KOPT-K1 (cell line): ENCODE data around the gene KRT8.

ENCODE experiments used
- H3K27ac ChIP-seq: fragments of 200-600 bp; sonication (generic); 2 replicates; pipeline ENCODE4 v1.5.1; 2016; ENCODE audit warnings: antibody characterized with exemption, mild to moderate bottlenecking, low read depth, low read length; ENCODE audit not compliant: poor library complexity, severe bottlenecking
- H3K36me3 ChIP-seq: fragments of 200-600 bp; sonication (generic); 2 replicates; pipeline ENCODE4 v1.5.1; 2017; ENCODE audit warnings: antibody characterized with exemption, mild to moderate bottlenecking, low read length, moderate library complexity; ENCODE audit not compliant: insufficient read depth
- H3K9me3 ChIP-seq: fragments of 200-600 bp; sonication (generic); 2 replicates; pipeline ENCODE4 v1.5.1; 2017; ENCODE audit warnings: antibody characterized with exemption, low read length, mild to moderate bottlenecking; ENCODE audit not compliant: insufficient read depth, poor library complexity, severe bottlenecking

Gene KRT8

GRCh38 chr12:52942901-52943181 lies 38.0 kb upstream of the KRT8 start:
- Histone ChIP-seq H3K27ac (no peak overlapping the region), H3K9me3 (no peaks in the 10 kb centered on the region), H3K36me3 (no peaks in the 10 kb centered on the region)

DNA sequence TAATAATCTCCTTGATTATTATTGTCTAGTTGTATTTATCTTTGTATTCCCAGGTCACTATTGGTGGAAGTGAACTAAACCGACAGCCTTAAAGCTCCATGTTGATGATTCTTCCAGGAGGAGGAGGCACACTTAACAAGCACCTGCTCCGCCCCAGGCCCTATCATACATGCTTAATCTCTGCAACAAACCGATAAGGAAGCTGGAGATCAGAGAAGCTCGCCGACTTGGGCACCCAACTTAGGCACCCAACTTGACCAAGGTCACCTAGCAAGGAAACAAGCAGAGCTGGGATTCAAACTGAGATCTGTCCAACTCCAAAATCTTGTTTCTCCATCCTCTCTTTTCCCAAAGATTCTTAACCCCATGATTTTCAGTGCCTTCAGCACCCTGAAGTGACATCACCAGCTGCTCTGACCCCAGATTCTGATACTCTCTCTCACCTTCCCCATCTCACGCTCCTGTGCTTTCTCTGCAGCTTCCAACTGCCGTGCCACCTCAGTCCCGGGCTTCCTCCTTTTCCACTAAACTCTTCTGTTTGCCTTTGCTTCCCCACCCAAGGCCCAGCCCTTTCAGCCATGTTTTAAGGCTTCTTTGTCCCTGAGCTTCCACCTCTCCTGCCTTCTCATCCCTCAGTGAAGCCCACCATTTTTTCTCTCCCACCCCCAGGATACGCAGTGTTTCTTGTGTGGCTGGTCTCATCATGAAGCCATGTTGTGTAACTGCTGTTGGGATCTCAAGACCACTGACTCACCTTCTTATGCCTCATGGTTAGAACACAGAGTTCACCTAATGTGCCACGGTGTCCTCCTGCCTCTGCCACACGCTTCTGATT lies 37.4 kb upstream of the KRT8 start:
- H3K27ac ChIP-seq: no peak overlapping the region
- H3K9me3 ChIP-seq: no peaks in the 10 kb centered on the region
- no peaks in the 10 kb centered on the region for H3K36me3 ChIP-seq

DNA sequence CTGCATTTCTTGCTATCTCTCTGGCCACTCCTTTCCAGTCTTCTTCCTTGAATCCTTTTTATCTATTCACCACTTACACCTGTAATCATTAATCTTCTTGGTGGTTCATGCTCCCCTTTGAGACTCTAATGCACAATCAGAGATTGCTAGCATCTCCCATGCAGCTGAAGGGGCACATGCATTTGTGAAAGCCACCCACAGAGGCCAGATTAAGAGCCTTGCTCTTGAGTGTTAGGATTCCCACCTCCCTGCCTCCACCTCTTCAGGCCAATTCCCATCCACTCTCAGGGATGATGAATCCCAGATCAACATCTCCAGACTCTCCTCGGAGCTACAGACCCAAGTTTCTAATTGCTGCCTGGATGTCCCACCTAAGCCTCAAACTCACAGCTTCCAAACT lies 24.7 kb upstream of the KRT8 start:
- H3K36me3 ChIP-seq: no peaks in the 10 kb centered on the region
- H3K27ac ChIP-seq: no peak overlapping the region
- no peaks in the 10 kb centered on the region for H3K9me3 ChIP-seq

- Histone ChIP-seq H3K27ac (no peak overlapping the region), H3K9me3 (no peaks in the 10 kb centered on the region), H3K36me3 (no peaks in the 10 kb centered on the region)
Measured at GRCh38 chr12:52927964-52928363, 23.1 kb upstream of the KRT8 start.

GRCh38 chr12:52926596-52927234 lies 21.8 kb upstream of the KRT8 start:
- no peaks in the 10 kb centered on the region for H3K36me3 ChIP-seq
- H3K9me3 ChIP-seq: no peaks in the 10 kb centered on the region
- H3K27ac ChIP-seq: no peak overlapping the region

DNA sequence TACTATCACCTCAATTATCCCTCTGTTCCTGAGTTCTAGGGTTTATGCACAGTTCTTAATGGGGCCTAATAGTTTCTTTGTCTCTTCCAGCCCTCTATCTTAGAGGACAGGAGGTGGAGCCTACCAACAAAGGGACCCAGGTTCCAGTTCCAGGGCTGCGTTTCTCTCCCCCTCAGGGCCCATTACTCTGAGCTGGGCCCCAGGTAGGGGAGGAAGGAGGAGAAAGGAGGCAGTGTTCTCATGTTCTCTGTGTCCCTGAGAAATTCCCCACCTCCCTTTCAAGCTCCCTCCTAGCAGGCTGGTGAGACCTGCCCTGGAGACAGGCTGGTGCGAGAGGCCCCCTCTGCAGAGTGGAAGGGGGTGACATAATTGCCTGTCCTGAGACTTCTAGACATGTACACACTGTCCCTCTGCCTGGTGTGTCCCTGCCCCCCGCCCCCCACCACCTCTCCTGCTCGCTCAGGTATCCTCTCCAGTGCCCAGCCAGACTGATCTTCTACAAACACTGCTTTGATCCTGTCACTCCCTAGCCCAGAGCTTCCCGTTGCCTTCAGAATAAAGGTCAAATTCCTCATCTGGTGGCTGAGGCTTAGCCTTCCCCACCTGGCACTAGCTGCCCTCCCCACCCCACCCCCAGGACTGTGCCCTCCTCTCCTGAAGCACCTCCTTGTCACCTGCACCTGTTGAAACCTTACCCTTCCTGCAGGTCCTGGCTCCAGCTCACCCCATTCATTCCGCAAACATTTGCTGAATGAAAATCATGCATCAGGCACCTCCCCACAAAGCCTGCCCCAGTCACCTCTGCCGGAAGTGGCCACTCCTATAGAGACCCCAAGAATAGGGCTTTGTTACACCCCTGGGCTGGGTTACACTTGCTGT lies 21.1 kb upstream of the KRT8 start:
- no peak overlapping the region for H3K27ac ChIP-seq

DNA sequence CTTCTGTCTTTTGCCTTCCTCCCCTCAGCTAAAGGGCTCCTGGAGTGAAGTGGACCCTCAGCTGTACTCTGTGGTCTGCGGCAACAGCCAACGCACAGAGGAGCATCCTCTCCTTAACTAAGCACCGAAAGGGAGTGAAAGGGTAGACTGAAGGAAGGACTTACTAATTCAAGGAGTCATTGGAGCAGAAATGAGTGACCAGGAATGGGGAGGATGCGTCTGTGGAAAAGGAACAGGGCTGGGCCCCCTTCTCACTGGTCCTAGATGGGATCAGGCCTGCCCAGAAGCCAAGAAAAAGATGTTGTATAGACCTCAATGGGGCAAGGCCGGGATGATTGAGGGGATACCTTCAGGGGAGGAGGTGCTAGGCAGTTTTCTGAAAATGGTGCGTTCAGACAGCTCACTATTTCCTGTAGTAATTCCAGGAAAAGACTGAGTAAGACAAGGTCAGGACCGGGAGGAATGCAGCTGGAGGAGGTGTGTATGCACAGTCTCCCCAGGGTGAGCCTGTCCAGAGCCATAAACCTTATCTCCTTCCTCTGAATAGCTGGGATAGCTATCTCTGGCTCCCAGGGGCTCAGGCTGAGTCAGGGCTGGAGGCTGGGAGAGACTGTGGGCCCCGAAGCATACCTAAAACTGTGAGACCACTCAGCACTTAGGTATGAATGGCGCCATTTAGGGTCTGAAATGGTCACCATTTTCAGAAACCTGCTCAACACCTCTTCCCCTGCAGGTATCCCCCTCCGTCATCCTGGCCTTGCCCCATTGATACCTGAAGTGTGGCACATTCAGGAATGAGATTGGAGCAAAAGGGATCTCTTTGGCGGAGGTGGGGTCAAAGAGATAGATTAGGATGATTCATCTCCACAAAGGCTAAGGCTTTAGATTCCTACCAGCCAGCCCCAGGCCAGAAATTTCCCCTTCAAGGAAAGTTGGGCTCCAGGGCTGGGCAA lies 20.2 kb upstream of the KRT8 start:
- no peaks in the 10 kb centered on the region for H3K36me3 ChIP-seq
- no peak overlapping the region for H3K27ac ChIP-seq
- H3K9me3 ChIP-seq: no peaks in the 10 kb centered on the region

More for the DNA sequence above, 21.1 kb upstream of the KRT8 start:
- Histone ChIP-seq H3K9me3 (no peaks in the 10 kb centered on the region), H3K36me3 (no peaks in the 10 kb centered on the region)

DNA sequence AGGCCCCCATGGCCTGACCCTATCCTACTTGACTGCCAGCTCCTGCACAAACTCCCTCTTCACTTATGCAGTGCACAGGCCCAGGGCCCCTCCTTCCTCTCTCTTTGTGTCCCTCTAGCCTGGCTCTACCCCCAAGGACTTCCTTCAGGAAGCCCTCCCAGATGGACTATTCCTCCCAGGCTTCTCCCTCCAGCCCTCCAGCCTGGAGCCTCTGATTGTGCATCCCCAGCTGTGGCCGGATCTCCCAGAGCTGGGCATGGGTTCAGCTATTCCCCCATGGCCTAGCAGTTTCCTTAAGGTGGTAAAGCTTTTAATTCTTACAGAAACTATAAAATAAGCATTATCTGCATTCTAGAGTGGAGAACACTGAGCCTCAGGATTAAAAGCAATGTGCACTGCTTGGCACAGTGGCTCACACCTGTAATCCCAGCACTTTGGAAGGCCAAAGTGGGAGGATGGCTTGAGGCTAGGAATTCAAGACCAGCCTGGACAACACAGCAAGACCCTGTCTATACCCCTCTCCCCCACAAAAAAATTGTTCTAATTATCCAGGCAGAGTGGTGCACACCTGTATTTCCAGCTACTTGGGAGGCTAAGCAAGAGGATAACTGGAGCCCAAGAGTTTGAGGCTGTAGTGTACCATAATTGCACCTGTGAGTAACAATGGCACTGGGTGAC lies 16.8 kb upstream of the KRT8 start:
- Histone ChIP-seq H3K27ac (no peak overlapping the region), H3K36me3 (no peaks in the 10 kb centered on the region), H3K9me3 (no peaks in the 10 kb centered on the region)

DNA sequence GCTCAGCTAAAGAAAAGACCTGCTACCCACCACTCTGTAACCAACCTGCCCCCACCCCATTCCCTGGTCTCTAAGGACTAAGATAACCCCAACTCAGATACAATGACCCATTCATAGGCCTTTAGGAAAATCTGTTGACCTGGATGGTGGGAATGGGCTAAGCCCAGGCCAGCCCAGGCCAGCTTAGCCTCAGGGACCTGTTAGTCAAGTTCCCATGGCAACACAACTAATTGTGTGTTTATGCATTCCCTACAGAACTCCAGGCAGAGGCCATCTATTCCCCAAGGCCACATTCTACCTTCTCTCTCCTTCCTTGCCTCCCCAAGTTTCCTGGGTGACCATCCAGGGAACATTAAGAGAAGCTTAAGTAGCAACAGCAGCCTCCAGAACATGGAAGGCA lies 16.1 kb upstream of the KRT8 start:
- H3K9me3 ChIP-seq: no peaks in the 10 kb centered on the region
- H3K36me3 ChIP-seq: no peaks in the 10 kb centered on the region
- H3K27ac ChIP-seq: no peak overlapping the region

DNA sequence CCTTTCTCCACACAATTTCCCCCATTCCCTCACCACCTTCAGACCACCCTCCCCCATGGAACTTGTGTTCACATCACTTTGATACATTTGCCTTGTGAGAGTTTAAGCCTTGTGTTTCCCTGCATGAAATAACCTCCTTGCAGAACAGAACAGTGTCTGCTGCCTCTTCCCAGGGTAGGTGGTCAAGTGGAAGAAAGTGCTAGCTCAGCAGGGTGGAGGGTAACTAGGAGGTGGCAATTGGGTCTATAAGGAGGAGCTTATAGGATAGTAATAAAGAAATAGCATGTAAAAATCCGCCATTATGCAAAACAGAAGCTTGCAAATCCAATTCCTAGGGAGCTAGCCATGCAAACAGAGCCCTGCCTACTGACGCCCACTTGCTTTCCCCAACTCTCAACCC lies 13.9 kb upstream of the KRT8 start:
- Histone ChIP-seq H3K27ac (no peak overlapping the region), H3K36me3 (no peaks in the 10 kb centered on the region), H3K9me3 (no peaks in the 10 kb centered on the region)

DNA sequence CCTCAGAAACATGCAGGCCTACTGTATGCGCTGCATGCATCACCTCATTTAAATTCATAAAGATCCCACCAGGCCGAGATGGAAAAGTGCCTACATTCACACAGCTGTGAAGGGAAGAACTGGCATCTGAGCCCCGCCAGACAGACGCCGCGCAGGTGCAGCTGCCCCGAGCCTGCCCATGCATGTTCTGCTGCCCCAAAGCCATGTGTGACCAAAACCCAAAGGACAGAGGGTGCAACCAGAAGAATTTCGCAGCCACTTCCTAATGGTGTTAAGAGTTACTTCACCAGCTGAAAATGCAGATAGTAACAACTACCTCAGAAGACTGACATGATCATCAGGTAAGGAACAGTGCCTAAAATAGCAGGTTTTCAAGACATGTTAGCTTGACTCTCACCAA lies 13.5 kb upstream of the KRT8 start:
- H3K27ac ChIP-seq: no peak overlapping the region
- no peaks in the 10 kb centered on the region for H3K36me3 ChIP-seq
- no peaks in the 10 kb centered on the region for H3K9me3 ChIP-seq

- H3K9me3 ChIP-seq: no peaks in the 10 kb centered on the region
- no peaks in the 10 kb centered on the region for H3K36me3 ChIP-seq
- H3K27ac ChIP-seq: no peak overlapping the region
Measured at GRCh38 chr12:52917800-52918199, 12.9 kb upstream of the KRT8 start.

DNA sequence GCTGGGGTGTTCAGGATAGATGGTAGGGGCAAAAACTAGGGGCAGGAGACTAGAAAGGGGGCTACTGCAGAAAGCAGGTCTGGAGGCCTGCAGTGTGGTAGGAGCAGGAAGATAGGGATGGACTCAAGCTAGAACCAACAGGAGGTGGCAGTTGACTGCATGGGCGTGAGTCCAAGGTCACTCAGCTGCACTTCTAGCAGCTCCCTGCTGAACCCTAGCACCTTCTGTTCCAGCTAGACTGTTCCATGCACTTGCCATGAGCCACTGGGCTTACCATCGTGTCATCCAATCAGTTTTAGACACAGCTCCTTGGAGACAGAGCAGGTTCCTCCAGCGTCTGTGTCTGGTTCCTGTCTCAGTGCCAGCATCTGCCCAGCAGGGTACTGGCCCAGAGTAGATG lies 11.3 kb upstream of the KRT8 start:
- Histone ChIP-seq H3K27ac (no peak overlapping the region), H3K36me3 (no peaks in the 10 kb centered on the region), H3K9me3 (no peaks in the 10 kb centered on the region)

- Histone ChIP-seq H3K36me3 (no peaks in the 10 kb centered on the region), H3K9me3 (no peaks in the 10 kb centered on the region), H3K27ac (no peak overlapping the region)
Measured at GRCh38 chr12:52915637-52916036, 10.8 kb upstream of the KRT8 start.
